WI38 (cell line): Measurements from ENCODE around the gene KRT16.

Source experiments
- H3K4me3 ChIP-seq: 2 replicates; pipeline ENCODE4 v1.5.1; 2011; ENCODE audit warnings: low read depth, mild to moderate bottlenecking, control low read depth, low read length
- TF ChIP-seq, protein P1 (sequence below): IDR thresholded peaks from 2 replicates; pipeline ENCODE4 v1.5.1; 2012; ENCODE audit warnings: low read depth, mild to moderate bottlenecking, control low read depth, low read length

The KRT16 gene

DNA sequence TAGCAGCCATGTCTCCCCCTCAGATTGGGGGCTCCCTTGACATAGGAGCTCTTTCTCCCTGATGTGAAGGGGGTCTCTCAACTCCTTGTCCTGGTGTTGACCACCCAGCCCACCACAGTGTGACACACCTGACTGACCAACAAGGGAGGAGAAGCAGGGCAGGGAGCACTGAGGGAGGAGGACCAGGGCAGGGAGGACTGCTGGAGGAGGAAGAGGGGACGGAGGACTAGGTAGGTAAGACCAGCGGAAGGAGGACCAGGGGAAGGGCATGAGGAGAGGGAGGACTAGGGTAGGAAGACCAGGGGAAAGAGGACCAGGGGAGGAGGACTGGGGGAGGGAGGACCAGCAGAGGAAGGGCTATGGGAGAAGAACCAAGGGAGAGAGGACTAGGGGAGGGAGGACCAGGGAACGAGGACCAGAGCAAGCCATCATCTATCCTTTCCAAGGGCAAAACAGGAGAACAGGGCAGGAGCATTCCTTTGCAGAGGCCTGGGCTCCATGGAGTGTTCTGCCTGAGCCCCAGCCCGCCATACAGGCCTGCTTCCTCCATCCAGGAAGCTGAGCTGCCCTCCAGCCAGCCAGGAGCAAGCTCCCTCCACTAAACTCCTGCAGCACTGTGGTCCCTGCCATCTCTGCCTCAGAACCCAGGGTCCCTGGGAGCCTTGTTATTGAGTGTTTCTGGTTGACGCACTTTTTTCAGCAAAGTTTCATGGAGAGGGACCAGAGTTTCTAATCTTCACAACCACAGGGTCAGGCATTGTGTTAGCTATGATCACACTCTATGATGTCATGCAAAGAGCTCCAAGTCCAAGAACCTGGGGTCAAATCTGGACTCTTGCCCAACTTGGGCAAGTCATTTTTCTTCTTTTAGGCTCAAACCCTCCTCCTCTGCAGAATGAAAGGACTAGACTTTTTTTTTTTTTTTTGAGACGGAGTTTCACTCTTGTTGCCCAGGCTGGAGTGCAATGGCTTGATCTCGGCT is 27.2 kb upstream of the KRT16 start:
- H3K4me3 ChIP-seq: no peak overlapping the region
- TF ChIP-seq, protein P1, sequence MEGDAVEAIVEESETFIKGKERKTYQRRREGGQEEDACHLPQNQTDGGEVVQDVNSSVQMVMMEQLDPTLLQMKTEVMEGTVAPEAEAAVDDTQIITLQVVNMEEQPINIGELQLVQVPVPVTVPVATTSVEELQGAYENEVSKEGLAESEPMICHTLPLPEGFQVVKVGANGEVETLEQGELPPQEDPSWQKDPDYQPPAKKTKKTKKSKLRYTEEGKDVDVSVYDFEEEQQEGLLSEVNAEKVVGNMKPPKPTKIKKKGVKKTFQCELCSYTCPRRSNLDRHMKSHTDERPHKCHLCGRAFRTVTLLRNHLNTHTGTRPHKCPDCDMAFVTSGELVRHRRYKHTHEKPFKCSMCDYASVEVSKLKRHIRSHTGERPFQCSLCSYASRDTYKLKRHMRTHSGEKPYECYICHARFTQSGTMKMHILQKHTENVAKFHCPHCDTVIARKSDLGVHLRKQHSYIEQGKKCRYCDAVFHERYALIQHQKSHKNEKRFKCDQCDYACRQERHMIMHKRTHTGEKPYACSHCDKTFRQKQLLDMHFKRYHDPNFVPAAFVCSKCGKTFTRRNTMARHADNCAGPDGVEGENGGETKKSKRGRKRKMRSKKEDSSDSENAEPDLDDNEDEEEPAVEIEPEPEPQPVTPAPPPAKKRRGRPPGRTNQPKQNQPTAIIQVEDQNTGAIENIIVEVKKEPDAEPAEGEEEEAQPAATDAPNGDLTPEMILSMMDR: no peak

DNA sequence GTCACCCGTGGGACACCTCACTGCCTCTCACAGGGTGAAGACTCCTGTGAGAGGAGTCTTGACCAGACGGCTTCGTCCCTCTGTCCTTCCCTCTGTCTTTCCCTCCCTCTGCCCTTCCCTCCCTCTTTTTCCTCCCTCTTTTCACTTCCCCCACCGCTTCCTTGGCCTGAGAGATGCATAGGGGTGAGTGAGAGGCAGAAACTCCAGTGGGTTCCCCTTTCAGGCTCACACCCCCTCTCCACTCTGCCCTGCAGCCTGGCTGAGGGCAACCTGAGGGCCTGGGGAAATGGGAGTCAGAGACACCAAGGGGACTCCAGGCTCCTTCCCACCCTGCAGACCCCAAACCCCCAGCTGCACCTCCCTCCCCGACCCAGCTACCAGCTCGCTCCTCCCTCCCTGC is 26.4 kb upstream of the KRT16 start:
- TF ChIP-seq, protein P1: no peak
- H3K4me3 ChIP-seq: no peak overlapping the region

DNA sequence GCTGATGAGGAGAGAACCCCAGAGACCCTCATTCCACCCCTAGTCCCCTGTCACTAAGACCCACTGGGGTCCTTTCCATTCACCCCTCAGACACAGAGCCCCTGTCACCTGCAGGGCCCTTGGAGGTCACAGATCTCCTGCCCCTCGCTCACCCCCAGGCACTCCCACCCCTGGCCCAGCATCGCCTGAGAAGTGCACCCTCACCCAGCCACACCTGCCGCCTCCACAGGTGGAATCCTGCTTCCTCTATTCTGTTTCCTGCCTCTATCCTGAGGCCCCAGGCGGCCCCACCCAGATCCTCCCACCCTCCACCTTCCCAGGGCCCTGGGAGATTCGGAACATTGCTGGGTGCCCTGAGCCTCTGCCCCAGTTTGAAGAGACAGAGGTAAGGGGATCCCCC is 25.6 kb upstream of the KRT16 start:
- TF ChIP-seq, protein P1: no peak
- H3K4me3 ChIP-seq: no peak overlapping the region

DNA sequence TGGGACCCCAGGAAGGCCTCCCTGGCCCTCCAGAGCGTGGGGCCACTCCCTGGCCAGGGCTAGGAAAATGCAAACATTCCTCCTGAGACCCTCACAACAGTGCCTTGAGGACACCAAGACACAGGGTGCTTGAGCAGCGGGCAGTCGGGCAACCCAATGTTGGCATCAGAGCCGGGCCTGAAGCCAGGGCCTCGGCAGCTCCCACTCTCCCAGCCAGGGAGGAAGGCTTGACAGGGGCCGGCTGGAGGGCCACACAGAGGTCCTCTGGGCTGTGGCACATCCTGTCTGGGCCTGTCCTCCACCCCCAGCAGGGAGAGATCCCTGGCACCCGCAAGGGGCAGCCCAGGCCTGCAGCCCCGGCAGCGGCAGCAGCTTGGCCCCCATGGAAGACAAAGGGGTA is 24.1 kb upstream of the KRT16 start:
- TF ChIP-seq, protein P1: no peak
- no peak overlapping the region for H3K4me3 ChIP-seq

DNA sequence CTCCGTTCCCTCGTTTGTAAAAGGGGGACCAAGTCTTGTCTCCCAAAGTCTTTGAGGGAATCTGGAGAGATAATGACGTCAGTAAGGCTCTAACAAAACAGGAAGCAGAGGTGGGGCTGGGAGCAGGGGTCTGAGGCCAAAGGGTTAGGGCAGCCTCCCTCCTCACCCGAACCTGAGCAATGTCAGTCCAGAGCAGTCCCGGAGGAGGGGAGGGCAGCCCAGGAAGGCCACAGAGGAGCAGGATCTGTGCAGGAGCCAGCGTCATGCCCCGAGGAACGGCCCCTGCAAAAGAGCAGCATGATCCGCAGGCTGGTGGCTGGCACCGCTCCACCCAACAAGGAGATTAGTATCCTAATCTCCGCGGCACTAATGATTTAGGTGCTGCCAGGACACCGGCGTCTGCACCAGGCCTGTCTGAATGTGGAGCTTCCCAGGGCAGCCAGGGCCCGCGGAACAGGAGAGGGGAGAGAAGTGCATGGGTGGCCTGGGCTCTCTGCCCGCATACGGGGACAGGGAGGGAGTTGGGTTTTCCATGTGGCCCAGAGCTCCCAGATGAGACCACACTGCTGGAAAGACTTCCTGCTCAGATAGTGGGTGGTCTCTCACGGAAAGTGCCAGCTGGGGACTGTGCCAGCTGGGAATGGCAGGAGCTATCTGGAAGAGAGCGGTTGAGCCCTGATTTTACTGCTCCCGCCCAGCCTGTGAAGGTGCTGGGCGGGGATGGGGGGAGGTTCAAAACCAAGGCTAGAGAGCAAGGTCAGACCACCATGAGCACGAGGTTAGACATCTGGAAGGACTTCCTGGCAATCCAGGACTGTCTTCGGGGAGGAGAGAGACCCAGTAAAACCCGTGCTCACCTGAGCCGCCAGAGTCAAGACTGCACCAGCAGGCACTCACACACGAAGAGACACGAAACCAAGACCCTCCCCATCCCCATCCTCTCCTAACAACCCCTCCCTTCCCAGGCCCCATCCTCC is 22.8 kb upstream of the KRT16 start:
- TF ChIP-seq, protein P1: no peak
- H3K4me3 ChIP-seq: no peak overlapping the region

DNA sequence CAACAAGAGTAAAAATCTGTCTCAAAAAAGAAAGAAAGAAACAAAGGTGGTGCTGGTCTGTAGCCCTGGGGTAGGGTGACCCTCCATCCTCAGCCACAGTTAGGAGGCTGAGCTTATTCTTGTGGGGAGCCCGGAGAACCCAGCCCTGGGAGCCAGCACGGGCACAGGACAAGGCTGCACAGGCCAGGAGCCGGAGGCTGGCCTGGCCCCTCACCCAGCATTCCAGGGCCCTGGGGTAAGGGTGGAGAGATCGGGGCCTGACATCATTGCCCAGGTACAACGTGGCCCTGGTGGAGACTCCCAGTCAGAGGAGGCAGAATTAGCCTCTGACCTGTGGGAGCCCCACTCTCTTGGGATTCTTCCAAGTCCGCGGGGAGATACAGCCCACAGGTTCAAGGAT is 22.1 kb upstream of the KRT16 start:
- H3K4me3 ChIP-seq: no peak overlapping the region
- TF ChIP-seq, protein P1: no peak
